Panc1 (cell line): ENCODE results near the gene SPINK9.

Experiments used
- POLR2AphosphoS5 ChIP-seq: IDR thresholded peaks from 2 replicates; pipeline ENCODE4 v1.6.1; 2012; ENCODE audit warnings: mild to moderate bottlenecking, low read depth, low read length, moderate library complexity
- TF ChIP-seq, protein P1 (sequence below): fragments of 450-650 bp; IDR thresholded peaks from 2 replicates; pipeline ENCODE4 v1.5.1; 2017; ENCODE audit warnings: mild to moderate bottlenecking
- TF ChIP-seq, protein P2 (sequence below), 2 experiments: IDR thresholded peaks; 2 replicates each; pipeline ENCODE4 v1.6.1; 2011 to 2012; ENCODE audit warnings: low read depth in 2 of 2, control low read depth in 1 of 2, low read length in 1 of 2, mild to moderate bottlenecking in 1 of 2, moderate library complexity in 1 of 2; ENCODE audit not compliant: insufficient read depth in 1 of 2

DNA sequence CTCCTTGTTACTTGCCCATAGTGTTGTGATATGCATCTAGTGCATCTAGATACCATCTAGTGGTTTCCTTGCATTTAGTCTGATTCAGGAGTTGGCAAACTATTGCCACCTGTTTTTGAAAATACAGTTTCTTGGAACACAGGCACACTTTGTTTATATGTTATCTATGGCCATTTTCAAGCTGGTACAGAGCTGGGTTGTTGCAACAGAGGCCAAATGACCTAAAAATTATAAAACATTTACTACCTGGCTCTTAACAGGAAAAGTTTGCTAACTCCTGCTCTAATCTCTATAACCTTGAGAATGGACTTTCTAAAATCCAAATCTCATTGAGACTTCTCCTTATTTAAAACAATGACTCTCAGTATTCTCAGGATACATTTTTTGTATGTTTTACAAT, 29.0 kb downstream of the SPINK9 start:
- TF ChIP-seq POLR2AphosphoS5: no peak
- TF ChIP-seq, protein P1, sequence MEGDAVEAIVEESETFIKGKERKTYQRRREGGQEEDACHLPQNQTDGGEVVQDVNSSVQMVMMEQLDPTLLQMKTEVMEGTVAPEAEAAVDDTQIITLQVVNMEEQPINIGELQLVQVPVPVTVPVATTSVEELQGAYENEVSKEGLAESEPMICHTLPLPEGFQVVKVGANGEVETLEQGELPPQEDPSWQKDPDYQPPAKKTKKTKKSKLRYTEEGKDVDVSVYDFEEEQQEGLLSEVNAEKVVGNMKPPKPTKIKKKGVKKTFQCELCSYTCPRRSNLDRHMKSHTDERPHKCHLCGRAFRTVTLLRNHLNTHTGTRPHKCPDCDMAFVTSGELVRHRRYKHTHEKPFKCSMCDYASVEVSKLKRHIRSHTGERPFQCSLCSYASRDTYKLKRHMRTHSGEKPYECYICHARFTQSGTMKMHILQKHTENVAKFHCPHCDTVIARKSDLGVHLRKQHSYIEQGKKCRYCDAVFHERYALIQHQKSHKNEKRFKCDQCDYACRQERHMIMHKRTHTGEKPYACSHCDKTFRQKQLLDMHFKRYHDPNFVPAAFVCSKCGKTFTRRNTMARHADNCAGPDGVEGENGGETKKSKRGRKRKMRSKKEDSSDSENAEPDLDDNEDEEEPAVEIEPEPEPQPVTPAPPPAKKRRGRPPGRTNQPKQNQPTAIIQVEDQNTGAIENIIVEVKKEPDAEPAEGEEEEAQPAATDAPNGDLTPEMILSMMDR: no peak
- TF ChIP-seq, protein P2, sequence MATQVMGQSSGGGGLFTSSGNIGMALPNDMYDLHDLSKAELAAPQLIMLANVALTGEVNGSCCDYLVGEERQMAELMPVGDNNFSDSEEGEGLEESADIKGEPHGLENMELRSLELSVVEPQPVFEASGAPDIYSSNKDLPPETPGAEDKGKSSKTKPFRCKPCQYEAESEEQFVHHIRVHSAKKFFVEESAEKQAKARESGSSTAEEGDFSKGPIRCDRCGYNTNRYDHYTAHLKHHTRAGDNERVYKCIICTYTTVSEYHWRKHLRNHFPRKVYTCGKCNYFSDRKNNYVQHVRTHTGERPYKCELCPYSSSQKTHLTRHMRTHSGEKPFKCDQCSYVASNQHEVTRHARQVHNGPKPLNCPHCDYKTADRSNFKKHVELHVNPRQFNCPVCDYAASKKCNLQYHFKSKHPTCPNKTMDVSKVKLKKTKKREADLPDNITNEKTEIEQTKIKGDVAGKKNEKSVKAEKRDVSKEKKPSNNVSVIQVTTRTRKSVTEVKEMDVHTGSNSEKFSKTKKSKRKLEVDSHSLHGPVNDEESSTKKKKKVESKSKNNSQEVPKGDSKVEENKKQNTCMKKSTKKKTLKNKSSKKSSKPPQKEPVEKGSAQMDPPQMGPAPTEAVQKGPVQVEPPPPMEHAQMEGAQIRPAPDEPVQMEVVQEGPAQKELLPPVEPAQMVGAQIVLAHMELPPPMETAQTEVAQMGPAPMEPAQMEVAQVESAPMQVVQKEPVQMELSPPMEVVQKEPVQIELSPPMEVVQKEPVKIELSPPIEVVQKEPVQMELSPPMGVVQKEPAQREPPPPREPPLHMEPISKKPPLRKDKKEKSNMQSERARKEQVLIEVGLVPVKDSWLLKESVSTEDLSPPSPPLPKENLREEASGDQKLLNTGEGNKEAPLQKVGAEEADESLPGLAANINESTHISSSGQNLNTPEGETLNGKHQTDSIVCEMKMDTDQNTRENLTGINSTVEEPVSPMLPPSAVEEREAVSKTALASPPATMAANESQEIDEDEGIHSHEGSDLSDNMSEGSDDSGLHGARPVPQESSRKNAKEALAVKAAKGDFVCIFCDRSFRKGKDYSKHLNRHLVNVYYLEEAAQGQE (IDR thresholded peaks at IDR 0.05; ENCODE audit: insufficient read depth in 1 of 2, low read depth in 2 of 2, low read length in 1 of 2): no peak
